ENCODE measurements around the gene MST1.

DNA sequence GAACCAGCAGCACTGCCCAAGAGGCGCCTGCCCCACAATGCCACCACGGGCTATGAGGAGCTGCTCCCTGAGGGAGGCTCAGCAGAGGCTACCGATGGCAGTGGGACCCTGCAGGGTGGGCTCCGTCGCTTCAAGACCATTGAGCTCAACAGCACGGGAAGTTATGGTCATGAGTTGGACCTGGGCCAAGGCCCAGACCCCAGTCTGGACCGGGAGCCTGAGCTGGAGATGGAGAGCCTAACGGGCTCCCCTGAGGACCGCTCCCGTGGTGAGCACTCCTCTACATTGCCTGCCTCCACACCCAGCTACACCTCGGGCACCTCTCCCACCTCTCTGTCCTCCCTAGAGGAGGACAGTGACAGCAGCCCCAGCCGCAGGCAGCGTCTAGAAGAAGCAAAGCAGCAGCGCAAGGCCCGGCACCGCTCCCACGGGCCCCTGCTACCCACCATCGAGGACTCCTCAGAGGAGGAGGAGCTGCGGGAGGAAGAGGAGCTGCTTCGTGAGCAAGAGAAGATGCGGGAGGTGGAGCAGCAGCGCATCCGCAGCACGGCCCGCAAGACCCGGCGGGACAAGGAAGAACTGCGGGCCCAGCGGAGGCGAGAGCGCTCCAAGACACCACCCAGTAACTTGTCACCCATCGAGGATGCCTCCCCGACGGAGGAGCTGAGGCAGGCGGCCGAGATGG, 36.9 kb downstream of the MST1 start:
- TF ChIP-seq, protein P1, sequence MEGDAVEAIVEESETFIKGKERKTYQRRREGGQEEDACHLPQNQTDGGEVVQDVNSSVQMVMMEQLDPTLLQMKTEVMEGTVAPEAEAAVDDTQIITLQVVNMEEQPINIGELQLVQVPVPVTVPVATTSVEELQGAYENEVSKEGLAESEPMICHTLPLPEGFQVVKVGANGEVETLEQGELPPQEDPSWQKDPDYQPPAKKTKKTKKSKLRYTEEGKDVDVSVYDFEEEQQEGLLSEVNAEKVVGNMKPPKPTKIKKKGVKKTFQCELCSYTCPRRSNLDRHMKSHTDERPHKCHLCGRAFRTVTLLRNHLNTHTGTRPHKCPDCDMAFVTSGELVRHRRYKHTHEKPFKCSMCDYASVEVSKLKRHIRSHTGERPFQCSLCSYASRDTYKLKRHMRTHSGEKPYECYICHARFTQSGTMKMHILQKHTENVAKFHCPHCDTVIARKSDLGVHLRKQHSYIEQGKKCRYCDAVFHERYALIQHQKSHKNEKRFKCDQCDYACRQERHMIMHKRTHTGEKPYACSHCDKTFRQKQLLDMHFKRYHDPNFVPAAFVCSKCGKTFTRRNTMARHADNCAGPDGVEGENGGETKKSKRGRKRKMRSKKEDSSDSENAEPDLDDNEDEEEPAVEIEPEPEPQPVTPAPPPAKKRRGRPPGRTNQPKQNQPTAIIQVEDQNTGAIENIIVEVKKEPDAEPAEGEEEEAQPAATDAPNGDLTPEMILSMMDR (IDR thresholded peaks at IDR 0.05): no peak
- TF ChIP-seq POLR2A (IDR thresholded peaks at IDR 0.05) (no peak), POLR2AphosphoS5 (IDR thresholded peaks at IDR 0.05) (no peak), EP300 (IDR thresholded peaks at IDR 0.05) (no peak)
